HCT116 (cell line): ENCODE data around the gene MAVS. TPM values are rescaled to one million over a fixed set of nuclear protein-coding genes. Genes with fewer than 3 reads are reported as not detected.

Experiments
- ATAC-seq: fragments of 200-7000 bp; cut with Tn5 transposase; 2 replicates; pipeline ENCODE4 v1.9.1; 2020; ENCODE audit warnings: mild to moderate bottlenecking, moderate library complexity
- BruUV-seq: library from RNA; stranded (reverse); fragments of 400-500 nt; replicated peaks from 2 replicates; lab custom pipeline; 2021; lab: Mats Ljungman, UMichigan
- CTCF ChIA-PET: fragments of 300-600 bp; sonication (Branson Sonifier 250); formaldehyde crosslinking; loops from one replicate; lab custom pipeline; 2021; ENCODE audit warnings: antibody characterized with exemption; lab: Charles Lee
- POLR2A ChIA-PET: fragments of 300-600, 350-600 bp; sonication (Branson Sonifier 250); formaldehyde crosslinking; loops from one replicate; lab custom pipeline; 2021; ENCODE audit warnings: antibody characterized with exemption; lab: Charles Lee
- RAD21 ChIA-PET, 2 experiments: fragments of 300-600 bp; sonication (Branson Sonifier 250); formaldehyde crosslinking; loops; one replicate each; lab custom pipeline; 2023; ENCODE audit warnings: low total read pairs in 2 of 2; ENCODE audit not compliant: uncharacterized antibody in 2 of 2, unreplicated experiment in 2 of 2, low non-redundant PET in 1 of 2; lab: Charles Lee
- DNase-seq: peaks from one replicate; pipeline ENCODE4 v3.0.0-alpha.2; 2010; ENCODE audit warnings: low read depth, low spot score
- H2AFZ ChIP-seq: fragments of 200-600 bp; shearing (Covaris generic), sonication (generic); 2 replicates; pipeline ENCODE4 v1.6.1; 2017; ENCODE audit warnings: low read depth, mixed run types, mixed read lengths, antibody characterized with exemption, low read length; ENCODE audit not compliant: poor library complexity, severe bottlenecking
- H3K27ac ChIP-seq: 2 replicates; pipeline ENCODE4 v1.5.1; 2012; ENCODE audit warnings: low read depth, low read length
- H3K27me3 ChIP-seq: fragments of 200-600 bp; sonication (generic); 2 replicates; pipeline ENCODE4 v1.6.1; 2016; ENCODE audit warnings: mixed run types, low read length, mixed read lengths; ENCODE audit not compliant: insufficient read depth
- H3K36me3 ChIP-seq, 2 experiments: fragments of 200-500 bp in 1 of 2; fragments of 200-600 bp in 1 of 2; sonication (Bioruptor generic) in 1 of 2; sonication (generic) in 1 of 2; 2 replicates each; pipeline versions ENCODE4 v1.5.1 to v1.6.1; 2014 to 2016; ENCODE audit warnings: low read length in 2 of 2, inconsistent platforms in 1 of 2, mixed read lengths in 1 of 2, mixed run types in 1 of 2; ENCODE audit not compliant: insufficient read depth in 2 of 2, control insufficient read depth in 1 of 2
- H3K4me1 ChIP-seq, 2 experiments: fragments of 200-600 bp in 1 of 2; sonication (generic) in 1 of 2; 2 replicates each; pipeline versions ENCODE4 v1.5.1 to v1.6.1; 2012 to 2017; ENCODE audit warnings: low read length in 2 of 2, inconsistent platforms in 1 of 2, mild to moderate bottlenecking in 1 of 2, mixed read lengths in 1 of 2, mixed run types in 1 of 2, moderate library complexity in 1 of 2; ENCODE audit not compliant: insufficient read depth in 2 of 2, control insufficient read depth in 1 of 2
- H3K4me2 ChIP-seq: fragments of 200-600 bp; sonication (generic); 2 replicates; pipeline ENCODE4 v1.6.1; 2017; ENCODE audit warnings: mixed run types, low read length, mixed read lengths
- H3K4me3 ChIP-seq, 2 experiments: fragments of 200-600 bp in 1 of 2; sonication (generic) in 1 of 2; replicated peaks in 1 of 2; 2 replicates each; pipeline ENCODE4 v1.5.1; 2011 to 2016; ENCODE audit warnings: low read length in 2 of 2, control low read depth in 1 of 2, low read depth in 1 of 2, mild to moderate bottlenecking in 1 of 2, mixed read lengths in 1 of 2, mixed run types in 1 of 2
- H3K79me2 ChIP-seq: fragments of 200-600 bp; sonication (generic); 2 replicates; pipeline ENCODE4 v1.6.1; 2017; ENCODE audit warnings: mild to moderate bottlenecking, mixed run types, low read length, moderate library complexity, mixed read lengths; ENCODE audit not compliant: insufficient read depth
- H3K9ac ChIP-seq: fragments of 200-600 bp; sonication (generic); 2 replicates; pipeline ENCODE4 v1.6.1; 2016; ENCODE audit warnings: low read length, mixed read lengths
- H3K9me2 ChIP-seq: fragments of 200-600 bp; sonication (generic), shearing (Covaris generic); 2 replicates; pipeline ENCODE4 v1.6.1; 2017; ENCODE audit warnings: mixed run types, mild to moderate bottlenecking, moderate library complexity; ENCODE audit not compliant: insufficient read depth
- H3K9me3 ChIP-seq, 2 experiments: fragments of 200-500 bp in 1 of 2; fragments of 200-600 bp in 1 of 2; sonication (Bioruptor generic) in 1 of 2; sonication (generic) in 1 of 2; 2 replicates each; pipeline ENCODE4 v1.6.1; 2014 to 2017; ENCODE audit warnings: low read length in 2 of 2, mixed read lengths in 2 of 2, inconsistent platforms in 1 of 2, low read depth in 1 of 2, mild to moderate bottlenecking in 1 of 2, mixed run types in 1 of 2, moderate library complexity in 1 of 2; ENCODE audit not compliant: control insufficient read depth in 1 of 2, insufficient read depth in 1 of 2
- H4K20me1 ChIP-seq: fragments of 200-600 bp; sonication (generic), shearing (Covaris generic); 2 replicates; pipeline ENCODE4 v1.6.1; 2017; ENCODE audit warnings: mixed run types, mild to moderate bottlenecking, moderate library complexity; ENCODE audit not compliant: insufficient read depth
- CBX3 ChIP-seq: IDR thresholded peaks from 2 replicates; pipeline ENCODE4 v1.6.1; 2012; ENCODE audit warnings: low read depth
- CEBPB ChIP-seq: IDR thresholded peaks from 2 replicates; pipeline ENCODE4 v1.6.1; 2012; ENCODE audit warnings: low read depth
- EZH2 ChIP-seq: fragments of 200-600 bp; sonication (generic); IDR thresholded peaks from 2 replicates; pipeline ENCODE4 v1.6.1; 2017; ENCODE audit warnings: antibody characterized with exemption, mixed run types
- EZH2phosphoT487 ChIP-seq: fragments of 200-600 bp; IDR thresholded peaks from 2 replicates; pipeline ENCODE4 v1.6.1; 2018; ENCODE audit warnings: antibody characterized with exemption, borderline replicate concordance
- JUND ChIP-seq: IDR thresholded peaks from 2 replicates; pipeline ENCODE4 v1.6.1; 2012
- MAX ChIP-seq: IDR thresholded peaks from 2 replicates; pipeline ENCODE4 v1.6.1; 2012
- POLR2A ChIP-seq: IDR thresholded peaks from 2 replicates; pipeline ENCODE4 v1.7.0; 2011; ENCODE audit warnings: borderline replicate concordance; ENCODE audit not compliant: insufficient read depth, insufficient read length; ENCODE audit errors: extremely low read depth
- POLR2AphosphoS5 ChIP-seq: IDR thresholded peaks from 2 replicates; pipeline ENCODE4 v1.6.1; 2011; ENCODE audit warnings: mild to moderate bottlenecking, low read depth, low read length, moderate library complexity
- RAD21 ChIP-seq: IDR thresholded peaks from 2 replicates; pipeline ENCODE4 v1.6.1; 2012; ENCODE audit warnings: low read depth, mild to moderate bottlenecking
- SP1 ChIP-seq: IDR thresholded peaks from 2 replicates; pipeline ENCODE4 v1.6.1; 2012; ENCODE audit warnings: low read depth
- SRF ChIP-seq: IDR thresholded peaks from 2 replicates; pipeline ENCODE4 v1.6.1; 2012; ENCODE audit warnings: low read depth
- ZBTB33 ChIP-seq: IDR thresholded peaks from 2 replicates; pipeline ENCODE4 v1.6.1; 2011; ENCODE audit warnings: mild to moderate bottlenecking, low read length, moderate library complexity; ENCODE audit not compliant: insufficient replicate concordance; ENCODE audit errors: extremely low read depth
- ZFX ChIP-seq: fragments of 450-650 bp; IDR thresholded peaks from 2 replicates; pipeline ENCODE4 v1.6.1; 2017
- ZNF274 ChIP-seq: fragments of 200-500 bp; sonication (Bioruptor generic); IDR thresholded peaks from 2 replicates; pipeline ENCODE4 v1.6.1; 2014; ENCODE audit warnings: mild to moderate bottlenecking, low read depth, low read length, inconsistent platforms
- intact Hi-C: fragments of 100-400 bp; cut with micrococcal nuclease; formaldehyde crosslinking; loops from 2 replicates; pipeline ENCODE4 v1.10.0; 2022
- total RNA-seq: library from RNA; stranded (reverse); gene quantifications from one replicate; pipeline ENCODE4 v1.2.1, GENCODE V29; 2021; ENCODE audit not compliant: unreplicated experiment
- TF ChIP-seq, protein P1 (sequence below): IDR thresholded peaks from 2 replicates; pipeline ENCODE4 v1.6.1; 2012

Gene MAVS
- total RNA-seq, 1 experiment from 2014 or later: 60.1 TPM

- H3K9ac ChIP-seq: no peak overlapping the region
- peaks cover 20 to 41% of the 10 kb centered on the region in 2 experiments; a peak in 3 of 4 replicates for H3K36me3 ChIP-seq
- POLR2A ChIA-PET: no interaction called here
- H3K9me2 ChIP-seq: no peaks in the 10 kb centered on the region
- no TSS peak for BruUV-seq
- no peaks in the 10 kb centered on the region for H3K27me3 ChIP-seq
- CTCF ChIA-PET: no interaction called here
- H3K9me3 ChIP-seq: no peaks in the 10 kb centered on the region
- intact Hi-C loops: no loop called here
- ATAC-seq (no peak), DNase-seq (no peak)
- H3K4me2 ChIP-seq: no peak overlapping the region
- H3K4me3 ChIP-seq: no peak overlapping the region
- H4K20me1 ChIP-seq: no peaks in the 10 kb centered on the region
- no peaks in the 10 kb centered on the region for H3K4me1 ChIP-seq
- no peaks in the 10 kb centered on the region for H3K79me2 ChIP-seq
- TF ChIP-seq POLR2AphosphoS5: peak; percentile 27; the same call in 1 of the 2 replicates
- TF ChIP-seq SP1: no peak
- no peak overlapping the region for H2AFZ ChIP-seq
- RAD21 ChIA-PET: no interaction called here
- H3K27ac ChIP-seq: no peak overlapping the region
Measured at GRCh38 chr20:3869839-3870634, 23.4 kb downstream of the MAVS start.

DNA sequence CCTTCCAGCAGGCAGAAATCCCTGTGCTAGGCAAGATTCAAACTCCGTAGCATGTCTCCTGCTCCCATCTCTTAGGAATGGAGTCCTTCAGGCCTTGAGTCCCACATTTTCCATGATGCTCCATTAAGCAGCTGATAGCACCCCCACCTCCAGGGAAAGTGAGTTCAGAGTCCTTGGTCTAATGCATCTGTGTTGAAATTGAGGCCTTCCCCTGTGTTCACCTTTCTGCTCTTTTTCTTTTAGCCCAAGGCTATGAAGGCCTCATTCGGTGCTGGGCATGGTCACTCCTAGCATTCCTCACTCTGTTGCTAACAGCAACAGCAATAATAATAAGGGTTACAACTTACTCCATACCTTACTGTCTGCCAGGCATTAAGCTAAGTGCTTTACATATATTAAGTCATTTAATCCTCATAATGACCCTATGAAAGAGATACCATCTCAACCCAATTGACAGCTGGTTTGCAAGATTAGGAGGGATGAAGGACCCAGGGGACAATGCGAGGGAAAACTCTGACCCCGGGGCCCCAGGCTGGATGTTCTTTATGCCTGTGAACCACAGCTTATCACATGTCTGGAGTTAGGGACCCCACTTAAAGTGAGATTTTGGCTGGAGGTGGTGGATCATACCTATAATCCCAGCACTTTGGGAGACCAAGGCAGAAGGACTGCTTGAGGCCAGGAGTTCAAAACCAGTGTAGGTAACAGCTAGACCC, 25.1 kb downstream of the MAVS start:
- DNase-seq (no peak), ATAC-seq (no peak)
- Histone ChIP-seq H3K36me3 (peaks cover 13 to 24% of the 10 kb centered on the region in 2 experiments; a peak in 3 of 4 replicates), H3K27me3 (no peaks in the 10 kb centered on the region), H4K20me1 (no peaks in the 10 kb centered on the region), H2AFZ (no peak overlapping the region), H3K9ac (no peak overlapping the region), H3K9me2 (no peaks in the 10 kb centered on the region), H3K27ac (no peak overlapping the region), H3K79me2 (no peaks in the 10 kb centered on the region), H3K9me3 (no peaks in the 10 kb centered on the region), H3K4me2 (no peak overlapping the region), H3K4me3 (no peak overlapping the region), H3K4me1 (no peaks in the 10 kb centered on the region)
- intact Hi-C loops: no loop called here
- no peak for TF ChIP-seq ZBTB33
- TF ChIP-seq, protein P1, sequence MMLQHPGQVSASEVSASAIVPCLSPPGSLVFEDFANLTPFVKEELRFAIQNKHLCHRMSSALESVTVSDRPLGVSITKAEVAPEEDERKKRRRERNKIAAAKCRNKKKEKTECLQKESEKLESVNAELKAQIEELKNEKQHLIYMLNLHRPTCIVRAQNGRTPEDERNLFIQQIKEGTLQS: no peak
- TF ChIP-seq EZH2: no peak
- TF ChIP-seq RAD21: no peak
- TF ChIP-seq MAX: no peak
- TF ChIP-seq JUND: no peak
- TF ChIP-seq EZH2phosphoT487: no peak
- no peak for TF ChIP-seq POLR2A
- TF ChIP-seq SP1: no peak
- TF ChIP-seq CBX3: no peak
- TF ChIP-seq CEBPB: no peak
- no peak for TF ChIP-seq ZNF274
- TF ChIP-seq SRF: no peak
- TF ChIP-seq ZFX: no peak
- POLR2A ChIA-PET: interaction anchor here (0.6 kb wide), 1 partner anchor 14 kb away, joined by 3 read pairs; no protein-coding TSS in a partner anchor
- CTCF ChIA-PET: interaction anchor here (0.9 kb wide), 1 partner anchor 17 kb away, joined by 3 read pairs; no protein-coding TSS in a partner anchor
- BruUV-seq: no TSS peak
- RAD21 ChIA-PET: no interaction called here
